Esophagus muscularis mucosa (tissue), 4 donors: ENCODE data around the gene SP100.

Experiments used
- CTCF ChIP-seq, 3 experiments: fragments of 200-600 bp in 2 of 3; fragments of 450-650 bp in 1 of 3; sonication (generic) in 2 of 3; IDR thresholded peaks; one replicate each; pipeline ENCODE4 v1.5.1; 2017 to 2019; ENCODE audit warnings: antibody characterized with exemption in 3 of 3, mild to moderate bottlenecking in 2 of 3, moderate library complexity in 1 of 3
- EP300 ChIP-seq: sonication (generic); formaldehyde crosslinking; IDR thresholded peaks from one replicate; pipeline ENCODE4 v1.6.1; 2017; ENCODE audit warnings: antibody characterized with exemption
- POLR2A ChIP-seq: fragments of 450-650 bp; IDR thresholded peaks from one replicate; pipeline ENCODE4 v1.6.1; 2017; ENCODE audit warnings: antibody characterized with exemption, moderate library complexity, mild to moderate bottlenecking, low read depth
- POLR2AphosphoS5 ChIP-seq, 2 donors: sonication (generic); formaldehyde crosslinking; IDR thresholded peaks; one replicate each; pipeline ENCODE4 v1.6.1; 2017; ENCODE audit warnings: antibody characterized with exemption in 2 of 2

DNA sequence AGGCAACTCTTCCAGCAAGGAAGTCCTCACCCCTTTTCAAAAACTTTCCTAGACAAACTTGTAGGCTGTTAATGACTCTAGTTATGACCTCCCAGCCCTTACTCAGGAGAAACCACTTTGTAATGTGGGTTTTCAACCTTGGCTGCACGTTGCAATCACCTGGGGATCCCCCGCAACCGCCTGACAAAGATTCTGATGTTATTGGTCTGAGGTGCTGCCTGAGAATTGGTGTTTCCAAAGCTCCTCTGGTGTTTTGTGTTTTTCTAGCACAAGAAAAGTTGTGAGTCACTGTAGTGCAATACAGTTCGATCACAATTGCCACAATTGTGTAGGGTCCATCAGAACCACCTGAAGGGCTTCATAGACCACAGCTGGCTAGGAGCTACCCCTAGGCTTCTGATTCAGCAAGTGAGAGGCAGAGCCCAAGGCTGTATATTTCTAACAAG lies 121.6 kb downstream of the SP100 start:
- TF ChIP-seq CTCF (IDR thresholded peaks at IDR 0.05) (no peak), POLR2A (no peak), POLR2AphosphoS5 (IDR thresholded peaks at IDR 0.05) (no peak), EP300 (no peak)
